MM.1S (cell line): ENCODE measurements around the gene DNAJB1.

Experiments used
- EZH2 ChIP-seq: fragments of 300-600 bp; sonication (generic); optimal IDR thresholded peaks from 2 replicates; pipeline ENCODE3; 2017; ENCODE audit warnings: low read depth, mild to moderate bottlenecking, antibody characterized with exemption, low read length, mixed read lengths
- EZH2phosphoT487 ChIP-seq: fragments of 300-600 bp; sonication (generic); IDR thresholded peaks from 2 replicates; pipeline ENCODE4 v1.6.1; 2018; ENCODE audit warnings: antibody characterized with exemption, low read length
- TF ChIP-seq, protein P1 (sequence below): fragments of 300-600 bp; sonication (generic); IDR thresholded peaks from 2 replicates; pipeline ENCODE4 v1.5.1; 2016; ENCODE audit warnings: antibody characterized with exemption, low read length, mixed read lengths

DNA sequence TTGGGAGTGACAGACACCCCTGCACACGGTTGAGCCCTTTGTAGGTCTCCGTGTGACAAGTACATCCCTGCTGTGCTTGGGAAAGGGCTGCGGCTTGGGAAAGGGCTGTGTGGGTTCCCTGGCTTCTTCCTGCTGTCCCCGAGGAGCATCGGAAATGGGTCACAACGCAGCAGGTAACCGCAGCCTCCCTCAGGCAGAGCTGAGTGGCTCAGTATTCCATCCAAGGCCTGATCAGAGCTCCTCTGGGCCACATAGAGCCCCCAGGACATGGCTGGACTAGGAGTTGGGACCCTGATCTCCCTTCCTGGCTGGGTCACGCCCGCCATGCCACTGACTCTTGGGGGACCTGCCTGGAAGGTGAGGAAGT lies 27.5 kb upstream of the DNAJB1 start:
- TF ChIP-seq EZH2, result no peak
- TF ChIP-seq, protein P1, sequence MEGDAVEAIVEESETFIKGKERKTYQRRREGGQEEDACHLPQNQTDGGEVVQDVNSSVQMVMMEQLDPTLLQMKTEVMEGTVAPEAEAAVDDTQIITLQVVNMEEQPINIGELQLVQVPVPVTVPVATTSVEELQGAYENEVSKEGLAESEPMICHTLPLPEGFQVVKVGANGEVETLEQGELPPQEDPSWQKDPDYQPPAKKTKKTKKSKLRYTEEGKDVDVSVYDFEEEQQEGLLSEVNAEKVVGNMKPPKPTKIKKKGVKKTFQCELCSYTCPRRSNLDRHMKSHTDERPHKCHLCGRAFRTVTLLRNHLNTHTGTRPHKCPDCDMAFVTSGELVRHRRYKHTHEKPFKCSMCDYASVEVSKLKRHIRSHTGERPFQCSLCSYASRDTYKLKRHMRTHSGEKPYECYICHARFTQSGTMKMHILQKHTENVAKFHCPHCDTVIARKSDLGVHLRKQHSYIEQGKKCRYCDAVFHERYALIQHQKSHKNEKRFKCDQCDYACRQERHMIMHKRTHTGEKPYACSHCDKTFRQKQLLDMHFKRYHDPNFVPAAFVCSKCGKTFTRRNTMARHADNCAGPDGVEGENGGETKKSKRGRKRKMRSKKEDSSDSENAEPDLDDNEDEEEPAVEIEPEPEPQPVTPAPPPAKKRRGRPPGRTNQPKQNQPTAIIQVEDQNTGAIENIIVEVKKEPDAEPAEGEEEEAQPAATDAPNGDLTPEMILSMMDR, result no peak
- no peak for TF ChIP-seq EZH2phosphoT487
